Trophoblast cell (in vitro differentiated cells and primary cell): ENCODE results near the gene AVPR1A.
"Not testable (repeated sequence)": the region's sequence is repeated elsewhere in the genome, so short reads cannot be mapped to it uniquely, and the experiment has no call there.

ENCODE experiments used
- DNase-seq, 2 donors: peaks; one replicate each; pipeline ENCODE4 v3.0.0-alpha.2; 2016
- H2AFZ ChIP-seq: 2 replicates; pipeline ENCODE4 v1.6.1; 2013; ENCODE audit warnings: low read length, moderate library complexity, mild to moderate bottlenecking; ENCODE audit not compliant: insufficient read depth, poor library complexity
- H2AK5ac ChIP-seq: 2 replicates; pipeline ENCODE4 v1.6.1; 2013; ENCODE audit warnings: mild to moderate bottlenecking, low read length
- H2BK120ac ChIP-seq: 2 replicates; pipeline ENCODE4 v1.6.1; 2013; ENCODE audit warnings: low read length, mild to moderate bottlenecking, moderate library complexity; ENCODE audit not compliant: insufficient read depth, poor library complexity
- H2BK12ac ChIP-seq: 2 replicates; pipeline ENCODE4 v1.6.1; 2013; ENCODE audit warnings: mild to moderate bottlenecking, low read length, moderate library complexity
- H2BK5ac ChIP-seq: 2 replicates; pipeline ENCODE4 v1.6.1; 2013; ENCODE audit warnings: low read length, low read depth, moderate library complexity, mild to moderate bottlenecking; ENCODE audit not compliant: poor library complexity
- H3K14ac ChIP-seq: 2 replicates; pipeline ENCODE4 v1.6.1; 2013; ENCODE audit warnings: mild to moderate bottlenecking, low read length
- H3K18ac ChIP-seq: 2 replicates; pipeline ENCODE4 v1.6.1; 2013; ENCODE audit warnings: mild to moderate bottlenecking, low read length
- H3K23ac ChIP-seq: 2 replicates; pipeline ENCODE4 v1.6.1; 2013; ENCODE audit warnings: low read length
- H3K27ac ChIP-seq: 2 replicates; pipeline ENCODE4 v1.5.1; 2013; ENCODE audit warnings: low read depth, mild to moderate bottlenecking, inconsistent platforms, low read length, moderate library complexity
- H3K27me3 ChIP-seq: 2 replicates; pipeline ENCODE4 v1.6.1; 2013; ENCODE audit warnings: inconsistent platforms, mild to moderate bottlenecking, low read length, moderate library complexity; ENCODE audit not compliant: insufficient read depth
- H3K36me3 ChIP-seq, 2 experiments: 1 replicate in 1 of 2; 2 replicates in 1 of 2; pipeline ENCODE4 v1.6.1; 2013; ENCODE audit warnings: low read length in 2 of 2, mild to moderate bottlenecking in 2 of 2, moderate library complexity in 1 of 2; ENCODE audit not compliant: insufficient read depth in 2 of 2, control insufficient read depth in 1 of 2
- H3K4ac ChIP-seq: 2 replicates; pipeline ENCODE4 v1.6.1; 2013; ENCODE audit warnings: low read depth, mild to moderate bottlenecking, low read length, moderate library complexity
- H3K4me1 ChIP-seq, 2 experiments: 1 replicate in 1 of 2; 2 replicates in 1 of 2; pipeline ENCODE4 v1.6.1; 2013; ENCODE audit warnings: low read length in 2 of 2, mild to moderate bottlenecking in 2 of 2, moderate library complexity in 1 of 2; ENCODE audit not compliant: insufficient read depth in 2 of 2, control insufficient read depth in 1 of 2
- H3K4me2 ChIP-seq: 2 replicates; pipeline ENCODE4 v1.6.1; 2013; ENCODE audit warnings: inconsistent platforms, mild to moderate bottlenecking, low read length, moderate library complexity
- H3K4me3 ChIP-seq: 2 replicates; pipeline ENCODE4 v1.5.1; 2013; ENCODE audit warnings: mild to moderate bottlenecking, low read depth, low read length, inconsistent platforms
- H3K79me1 ChIP-seq: one replicate; pipeline ENCODE4 v1.6.1; 2013; ENCODE audit warnings: low read length
- H3K79me2 ChIP-seq: 2 replicates; pipeline ENCODE4 v1.6.1; 2013; ENCODE audit warnings: low read length, mild to moderate bottlenecking; ENCODE audit not compliant: control insufficient read depth, insufficient read depth, poor library complexity
- H3K9ac ChIP-seq: 2 replicates; pipeline ENCODE4 v1.6.1; 2013; ENCODE audit warnings: mild to moderate bottlenecking, low read length
- H3K9me3 ChIP-seq: 2 replicates; pipeline ENCODE4 v1.6.1; 2013; ENCODE audit warnings: low read depth, mild to moderate bottlenecking, control low read depth, inconsistent platforms, low read length; ENCODE audit not compliant: insufficient read depth
- H4K12ac ChIP-seq: 2 replicates; pipeline ENCODE4 v1.6.1; 2013; ENCODE audit warnings: low read depth, mild to moderate bottlenecking, low read length, moderate library complexity
- H4K8ac ChIP-seq: 2 replicates; pipeline ENCODE4 v1.6.1; 2013; ENCODE audit warnings: low read depth, mild to moderate bottlenecking, low read length, moderate library complexity
- H4K91ac ChIP-seq: one replicate; pipeline ENCODE4 v1.6.1; 2013; ENCODE audit warnings: low read depth, mild to moderate bottlenecking, low read length, moderate library complexity
- WGBS: extraction: QIAGEN DNeasy Blood & Tissue Kit; methylation state at CpG from one replicate; pipeline ENCODE4 v1.1.7; 2013; ENCODE audit warnings: missing lambda C conversion rate; ENCODE audit not compliant: insufficient read length, insufficient coverage; ENCODE audit errors: extremely low coverage; 5-methylcytosine and 5-hydroxymethylcytosine counted together

The AVPR1A gene

GRCh38 chr12:63167741-63168140 lies 16.7 kb upstream of the AVPR1A start:
- H3K9me3 ChIP-seq, H3K79me2 ChIP-seq, H3K4ac ChIP-seq, H4K91ac ChIP-seq, H4K12ac ChIP-seq, H3K4me1 ChIP-seq, H3K4me3 ChIP-seq, H2AFZ ChIP-seq, H2AK5ac ChIP-seq, H2BK5ac ChIP-seq, DNase-seq, H3K27me3 ChIP-seq, H3K18ac ChIP-seq, H3K79me1 ChIP-seq, H2BK120ac ChIP-seq, H3K9ac ChIP-seq, H3K4me2 ChIP-seq, H3K36me3 ChIP-seq, H3K27ac ChIP-seq, H3K14ac ChIP-seq, H2BK12ac ChIP-seq, H4K8ac ChIP-seq, H3K23ac ChIP-seq: not testable (repeated sequence)
- WGBS, result no CpG with 5 or more reads among the region's 6 CpGs

DNA sequence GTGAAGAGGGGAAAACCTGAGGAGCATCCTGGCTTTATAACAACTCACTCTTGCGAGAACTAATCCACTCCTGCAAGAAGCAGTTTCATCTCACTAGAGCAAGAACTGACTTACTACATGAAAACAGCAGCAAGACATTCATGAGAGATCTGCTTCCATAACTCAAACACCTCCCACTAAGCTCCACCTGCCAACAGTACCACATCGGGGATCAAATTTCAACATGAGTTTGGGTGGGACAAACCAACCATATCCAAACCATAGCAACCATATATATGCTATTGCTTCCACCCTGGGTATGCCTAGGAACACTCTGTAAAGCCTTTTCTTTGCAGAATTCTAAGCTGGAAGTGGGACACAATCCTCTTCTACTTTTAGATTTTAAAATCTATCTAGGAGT lies 13.9 kb upstream of the AVPR1A start:
- Histone ChIP-seq H3K14ac (no peak overlapping the region), H3K27me3 (no peaks in the 10 kb centered on the region), H3K9me3 (no peaks in the 10 kb centered on the region), H2AFZ (no peak overlapping the region), H4K91ac (no peak overlapping the region), H3K79me1 (no peaks in the 10 kb centered on the region), H3K4me1 (no peaks in the 10 kb centered on the region), H2AK5ac (no peak overlapping the region), H4K8ac (no peak overlapping the region), H3K18ac (no peak overlapping the region), H3K79me2 (no peaks in the 10 kb centered on the region), H3K4ac (no peak overlapping the region), H2BK120ac (no peak overlapping the region), H3K4me2 (no peak overlapping the region), H3K4me3 (no peak overlapping the region), H3K9ac (no peak overlapping the region), H4K12ac (no peak overlapping the region), H3K36me3 (no peaks in the 10 kb centered on the region), H2BK12ac (no peak overlapping the region), H3K23ac (no peak overlapping the region), H3K27ac (no peak overlapping the region), H2BK5ac (no peak overlapping the region)
- DNase-seq, result no peak
- no CpG with 5 or more reads among the region's 2 CpGs for WGBS

- Histone ChIP-seq H3K27me3 (no peaks in the 10 kb centered on the region), H2BK5ac (no peak overlapping the region), H3K36me3 (no peaks in the 10 kb centered on the region), H4K12ac (no peak overlapping the region), H3K4ac (no peak overlapping the region), H3K18ac (no peak overlapping the region), H3K9ac (no peak overlapping the region), H3K4me2 (no peak overlapping the region), H3K4me3 (no peak overlapping the region), H2AK5ac (no peak overlapping the region), H3K14ac (no peak overlapping the region), H2BK12ac (no peak overlapping the region), H4K91ac (no peak overlapping the region), H3K27ac (no peak overlapping the region), H3K4me1 (no peaks in the 10 kb centered on the region), H4K8ac (no peak overlapping the region), H3K79me1 (no peaks in the 10 kb centered on the region), H3K23ac (no peak overlapping the region), H3K9me3 (no peaks in the 10 kb centered on the region), H3K79me2 (no peaks in the 10 kb centered on the region), H2BK120ac (no peak overlapping the region), H2AFZ (no peak overlapping the region)
- no peak for DNase-seq
- no CpG with 5 or more reads among the region's 1 CpG for WGBS
These were observed 12.5 kb upstream of the AVPR1A start for GRCh38 chr12:63163541-63163940.

- DNase-seq, result no peak
- H3K18ac ChIP-seq, result no peak overlapping the region
These were observed 4.4 kb upstream of the AVPR1A start for GRCh38 chr12:63155375-63155774.

More at GRCh38 chr12:63155375-63155774, 4.4 kb upstream of the AVPR1A start:
- peaks cover 7 to 14% of the 10 kb centered on the region in 2 experiments for H3K4me1 ChIP-seq
- H3K27ac ChIP-seq, result no peak overlapping the region
- H3K4ac ChIP-seq, result no peak overlapping the region
- no peak overlapping the region for H4K12ac ChIP-seq
- H4K8ac ChIP-seq, result no peak overlapping the region
- H3K27me3 ChIP-seq, result peaks cover 12% of the 10 kb centered on the region
- no peak overlapping the region for H4K91ac ChIP-seq
- H3K14ac ChIP-seq, result no peak overlapping the region
- H3K79me1 ChIP-seq, result no peaks in the 10 kb centered on the region
- no peak overlapping the region for H3K9ac ChIP-seq
- H3K23ac ChIP-seq, result no peak overlapping the region
- H2BK120ac ChIP-seq, result no peak overlapping the region
- no peaks in the 10 kb centered on the region for H3K36me3 ChIP-seq
- H2AFZ ChIP-seq, result no peak overlapping the region
- WGBS, result no CpG with 5 or more reads among the region's 2 CpGs
- no peak overlapping the region for H3K4me2 ChIP-seq
- H3K9me3 ChIP-seq, result peaks cover 3% of the 10 kb centered on the region
- no peak overlapping the region for H2BK5ac ChIP-seq
- no peak overlapping the region for H2AK5ac ChIP-seq
- H2BK12ac ChIP-seq, result no peak overlapping the region
- no peaks in the 10 kb centered on the region for H3K79me2 ChIP-seq
- H3K4me3 ChIP-seq, result no peak overlapping the region
